Caco-2 (cell line): ENCODE measurements around the gene ATG10. TPM values are rescaled to one million over a fixed set of nuclear protein-coding genes. Genes with fewer than 3 reads are reported as not detected.

Source experiments
- BruUV-seq: library from RNA; stranded (reverse); fragments of 400-500 nt; replicated peaks from 2 replicates; lab custom pipeline; 2021; lab: Mats Ljungman, UMichigan
- CTCF ChIA-PET: fragments of 300-600 bp; sonication (Branson Sonifier 250); formaldehyde crosslinking; loops from one replicate; lab custom pipeline; 2022; ENCODE audit warnings: antibody characterized with exemption; lab: Charles Lee
- POLR2A ChIA-PET: fragments of 300-600 bp; sonication (Branson Sonifier 250); formaldehyde crosslinking; loops from one replicate; lab custom pipeline; 2022; ENCODE audit warnings: antibody characterized with exemption; lab: Charles Lee
- DNase-seq, 2 experiments: peaks; one replicate each; pipeline versions ENCODE4 v3.0.0 to v3.0.0-alpha.2; 2020 to 2022
- H3K27me3 ChIP-seq: replicated peaks from 2 replicates; pipeline ENCODE4 v1.6.0; 2011; ENCODE audit warnings: low read length; ENCODE audit not compliant: control insufficient read depth, insufficient read depth
- H3K36me3 ChIP-seq: 2 replicates; pipeline ENCODE4 v1.5.1; 2011; ENCODE audit warnings: low read length; ENCODE audit not compliant: control insufficient read depth, insufficient read depth
- H3K4me1 ChIP-seq: fragments of 250-450 bp; sonication (Bioruptor Pico); 2 replicates; pipeline ENCODE4 v1.5.1; 2020; ENCODE audit warnings: mild to moderate bottlenecking
- H3K4me3 ChIP-seq: 2 replicates; pipeline ENCODE4 v1.5.1; 2011; ENCODE audit warnings: low read depth, mild to moderate bottlenecking, control low read depth, low read length
- H3K9me3 ChIP-seq: fragments of 250-450 bp; sonication (Bioruptor Pico); 2 replicates; pipeline ENCODE4 v1.5.1; 2020; ENCODE audit warnings: mild to moderate bottlenecking, moderate library complexity
- H3K27ac Mint-ChIP-seq: one replicate; pipeline ENCODE4 v1.8.0; 2022; ENCODE audit warnings: mixed read lengths; ENCODE audit not compliant: unreplicated experiment
- H3K27me3 Mint-ChIP-seq: one replicate; pipeline ENCODE4 v1.8.0; 2022; ENCODE audit warnings: mixed read lengths; ENCODE audit not compliant: insufficient read depth, unreplicated experiment
- H3K36me3 Mint-ChIP-seq: one replicate; pipeline ENCODE4 v1.8.0; 2022; ENCODE audit warnings: mild to moderate bottlenecking, mixed read lengths; ENCODE audit not compliant: insufficient read depth, unreplicated experiment
- H3K4me1 Mint-ChIP-seq: one replicate; pipeline ENCODE4 v1.8.0; 2022; ENCODE audit warnings: low read depth, mixed read lengths; ENCODE audit not compliant: unreplicated experiment
- H3K4me3 Mint-ChIP-seq: one replicate; pipeline ENCODE4 v1.8.0; 2022; ENCODE audit warnings: mild to moderate bottlenecking, moderate library complexity, mixed read lengths; ENCODE audit not compliant: unreplicated experiment
- H3K9me3 Mint-ChIP-seq: one replicate; pipeline ENCODE4 v1.8.0; 2022; ENCODE audit warnings: mixed read lengths; ENCODE audit not compliant: unreplicated experiment
- CTCF ChIP-seq, 2 experiments: fragments of 200-600 bp in 1 of 2; IDR thresholded peaks; 1 replicate in 1 of 2; 2 replicates in 1 of 2; pipeline versions ENCODE4 v1.5.1 to v1.8.0; 2011 to 2022; ENCODE audit warnings: antibody characterized with exemption in 1 of 2, control low read depth in 1 of 2, inconsistent platforms in 1 of 2, low read depth in 1 of 2, low read length in 1 of 2, mild to moderate bottlenecking in 1 of 2, moderate library complexity in 1 of 2; ENCODE audit not compliant: insufficient read depth in 1 of 2, severe bottlenecking in 1 of 2, unreplicated experiment in 1 of 2
- intact Hi-C: fragments of 100-400 bp; cut with micrococcal nuclease; formaldehyde crosslinking; loops from one replicate; pipeline ENCODE4 v1.10.0; 2022; ENCODE audit not compliant: unreplicated experiment
- total RNA-seq: library from RNA; stranded (reverse); gene quantifications from 2 replicates; pipeline ENCODE4 v1.2.3, GENCODE V29; 2022

ATG10 gene
- total RNA-seq, 1 experiment from 2014 or later, result 5.8 TPM

- no TSS peak for BruUV-seq
- Mint-ChIP-seq H3K4me3 (no peak overlapping the region), H3K27me3 (peaks cover 6% of the 10 kb centered on the region), H3K36me3 (no peaks in the 10 kb centered on the region), H3K4me1 (no peaks in the 10 kb centered on the region), H3K9me3 (no peaks in the 10 kb centered on the region), H3K27ac (no peak overlapping the region)
- CTCF ChIA-PET, result no interaction called here
- Histone ChIP-seq H3K27me3 (no peaks in the 10 kb centered on the region), H3K4me1 (no peaks in the 10 kb centered on the region), H3K4me3 (no peak overlapping the region), H3K36me3 (no peaks in the 10 kb centered on the region), H3K9me3 (no peaks in the 10 kb centered on the region)
- intact Hi-C loops, result no loop called here
- no peak for DNase-seq
- POLR2A ChIA-PET, result no interaction called here
- TF ChIP-seq CTCF (IDR thresholded peaks at IDR 0.05; ENCODE audit: insufficient read depth in 1 of 2, low read depth in 1 of 2, low read length in 1 of 2, severe bottlenecking in 1 of 2, unreplicated experiment in 1 of 2), result no peak
Measured at GRCh38 chr5:81925009-81925408, 46.8 kb upstream of the ATG10 start.

DNA sequence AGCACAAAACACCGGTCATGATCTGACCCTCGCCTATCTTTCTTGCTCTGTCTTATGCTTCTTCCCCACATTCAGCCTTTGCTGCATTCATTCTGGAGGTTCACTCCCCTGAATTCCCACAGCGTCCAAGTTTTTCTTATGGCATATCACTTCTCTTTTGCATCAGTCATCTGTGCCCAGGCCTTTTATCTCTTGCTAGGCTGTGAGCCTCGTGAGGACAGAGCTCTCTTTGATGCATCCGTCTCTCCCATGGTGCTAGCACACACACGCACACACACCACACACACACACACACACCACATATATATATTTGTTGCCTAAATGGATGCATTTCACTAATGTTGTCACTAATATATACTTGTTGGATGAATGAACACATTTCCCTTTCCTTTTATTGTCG, 45.8 kb upstream of the ATG10 start:
- Mint-ChIP-seq H3K27ac (no peak overlapping the region), H3K27me3 (peaks cover 6% of the 10 kb centered on the region), H3K4me3 (no peak overlapping the region), H3K4me1 (no peaks in the 10 kb centered on the region), H3K9me3 (no peaks in the 10 kb centered on the region), H3K36me3 (no peaks in the 10 kb centered on the region)
- ChIA-PET POLR2A (no interaction called here), CTCF (no interaction called here)
- H3K27me3 ChIP-seq, result no peaks in the 10 kb centered on the region
- H3K36me3 ChIP-seq, result no peaks in the 10 kb centered on the region
- intact Hi-C loops, result no loop called here
- no peak for TF ChIP-seq CTCF (IDR thresholded peaks at IDR 0.05; ENCODE audit: insufficient read depth in 1 of 2, low read depth in 1 of 2, low read length in 1 of 2, severe bottlenecking in 1 of 2, unreplicated experiment in 1 of 2)
- no peak overlapping the region for H3K4me3 ChIP-seq
- no TSS peak for BruUV-seq
- no peaks in the 10 kb centered on the region for H3K9me3 ChIP-seq
- no peaks in the 10 kb centered on the region for H3K4me1 ChIP-seq
- no peak for DNase-seq

DNA sequence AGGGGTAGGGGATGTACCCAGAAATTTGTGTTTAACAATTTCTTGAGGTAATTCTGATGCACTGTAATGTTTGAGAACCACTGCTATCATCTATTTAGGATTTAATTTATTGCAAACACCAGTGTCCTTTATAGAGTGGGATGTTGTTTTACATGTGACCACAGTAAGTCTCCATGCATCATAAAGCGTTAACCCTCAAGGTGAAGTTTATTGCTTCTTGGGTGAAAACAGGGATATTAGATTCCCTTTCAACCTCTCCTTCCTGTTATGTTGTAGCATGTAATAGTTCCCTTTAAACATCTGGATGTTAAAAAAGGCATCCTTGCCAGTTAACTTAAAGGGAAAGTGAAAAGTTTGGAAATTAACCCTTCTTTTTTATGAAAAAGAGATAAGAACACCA, 35.8 kb upstream of the ATG10 start:
- intact Hi-C loops, result no loop called here
- no peaks in the 10 kb centered on the region for H3K27me3 ChIP-seq
- POLR2A ChIA-PET, result no interaction called here

More for the DNA sequence above, 35.8 kb upstream of the ATG10 start:
- Histone ChIP-seq H3K36me3 (no peaks in the 10 kb centered on the region), H3K4me1 (no peaks in the 10 kb centered on the region), H3K4me3 (no peak overlapping the region), H3K9me3 (no peaks in the 10 kb centered on the region; the same call in 1 of the 2 replicates)
- no peaks in the 10 kb centered on the region for H3K27me3 Mint-ChIP-seq
- H3K36me3 Mint-ChIP-seq, result no peaks in the 10 kb centered on the region
- CTCF ChIA-PET, result no interaction called here
- H3K27ac Mint-ChIP-seq, result no peak overlapping the region
- H3K4me1 Mint-ChIP-seq, result no peaks in the 10 kb centered on the region
- no peaks in the 10 kb centered on the region for H3K9me3 Mint-ChIP-seq
- no TSS peak for BruUV-seq
- no peak for TF ChIP-seq CTCF (IDR thresholded peaks at IDR 0.05; ENCODE audit: insufficient read depth in 1 of 2, low read depth in 1 of 2, low read length in 1 of 2, severe bottlenecking in 1 of 2, unreplicated experiment in 1 of 2)
- no peak for DNase-seq
- H3K4me3 Mint-ChIP-seq, result no peak overlapping the region
